ENCODE data around the gene C2orf72.

C2orf72 gene

GRCh38 chr2:231033147-231034132 is 3.9 kb upstream of the C2orf72 start:
- Mint-ChIP-seq H3K4me3 (no peak overlapping the region), H3K27me3 (peaks cover 17% of the 10 kb centered on the region)

GRCh38 chr2:231034291-231034882 is 2.9 kb upstream of the C2orf72 start:
- H3K4me1 Mint-ChIP-seq = no peaks in the 10 kb centered on the region
- H3K27me3 Mint-ChIP-seq = peaks cover 24% of the 10 kb centered on the region

More at GRCh38 chr2:231033147-231034132, 3.9 kb upstream of the C2orf72 start:
- Mint-ChIP-seq H3K36me3 (no peaks in the 10 kb centered on the region), H3K9me3 (no peaks in the 10 kb centered on the region), H3K27ac (no peak overlapping the region), H3K4me1 (no peaks in the 10 kb centered on the region)

GRCh38 chr2:231036131-231036530 is 1.2 kb upstream of the C2orf72 start:
- H3K4me1 Mint-ChIP-seq = no peaks in the 10 kb centered on the region
- H3K4me3 Mint-ChIP-seq = peak overlapping the region; percentile 3
- peaks cover 2% of the 10 kb centered on the region for H3K36me3 Mint-ChIP-seq
- H3K9me3 Mint-ChIP-seq = no peaks in the 10 kb centered on the region
- H3K27ac Mint-ChIP-seq = no peak overlapping the region
- H3K27me3 Mint-ChIP-seq = peaks cover 38% of the 10 kb centered on the region

More at GRCh38 chr2:231034291-231034882, 2.9 kb upstream of the C2orf72 start:
- Mint-ChIP-seq H3K36me3 (no peaks in the 10 kb centered on the region), H3K9me3 (no peaks in the 10 kb centered on the region), H3K27ac (no peak overlapping the region), H3K4me3 (no peak overlapping the region)

- peaks cover 42% of the 10 kb centered on the region for H3K27me3 Mint-ChIP-seq
- peak overlapping the region; percentile 69 for H3K4me3 Mint-ChIP-seq
- H3K36me3 Mint-ChIP-seq = peaks cover 2% of the 10 kb centered on the region
- no peak overlapping the region for H3K27ac Mint-ChIP-seq
- no peaks in the 10 kb centered on the region for H3K9me3 Mint-ChIP-seq
- no peaks in the 10 kb centered on the region for H3K4me1 Mint-ChIP-seq
Observed at GRCh38 chr2:231036578-231037106, 681 bp upstream of the C2orf72 start.

GRCh38 chr2:231037731-231038482 is 584 bp downstream of the C2orf72 start:
- Mint-ChIP-seq H3K27ac (peak overlapping the region; percentile 59), H3K9me3 (no peaks in the 10 kb centered on the region), H3K4me3 (no peak overlapping the region)

GRCh38 chr2:231038483-231039293 is 1.4 kb downstream of the C2orf72 start:
- H3K9me3 Mint-ChIP-seq = no peaks in the 10 kb centered on the region
- H3K4me1 Mint-ChIP-seq = no peaks in the 10 kb centered on the region
- H3K4me3 Mint-ChIP-seq = peak overlapping the region; percentile 66
- peaks cover 2% of the 10 kb centered on the region for H3K36me3 Mint-ChIP-seq
- H3K27me3 Mint-ChIP-seq = peaks cover 45% of the 10 kb centered on the region
- no peak overlapping the region for H3K27ac Mint-ChIP-seq

More at GRCh38 chr2:231037731-231038482, 584 bp downstream of the C2orf72 start:
- Mint-ChIP-seq H3K36me3 (peaks cover 2% of the 10 kb centered on the region), H3K4me1 (no peaks in the 10 kb centered on the region), H3K27me3 (peaks cover 46% of the 10 kb centered on the region)

- H3K27ac Mint-ChIP-seq = no peak overlapping the region
- peaks cover 2% of the 10 kb centered on the region for H3K36me3 Mint-ChIP-seq
- no peaks in the 10 kb centered on the region for H3K4me1 Mint-ChIP-seq
- H3K9me3 Mint-ChIP-seq = no peaks in the 10 kb centered on the region
- H3K4me3 Mint-ChIP-seq = no peak overlapping the region
- H3K27me3 Mint-ChIP-seq = peaks cover 45% of the 10 kb centered on the region
Observed at GRCh38 chr2:231039294-231039664, 2.0 kb downstream of the C2orf72 start.

GRCh38 chr2:231039821-231040364 is 2.6 kb downstream of the C2orf72 start:
- Mint-ChIP-seq H3K27ac (no peak overlapping the region), H3K4me3 (peak overlapping the region; percentile 59), H3K4me1 (no peaks in the 10 kb centered on the region), H3K36me3 (peaks cover 2% of the 10 kb centered on the region), H3K9me3 (no peaks in the 10 kb centered on the region), H3K27me3 (peaks cover 45% of the 10 kb centered on the region)

- no peaks in the 10 kb centered on the region for H3K4me1 Mint-ChIP-seq
- no peaks in the 10 kb centered on the region for H3K9me3 Mint-ChIP-seq
- peaks cover 2% of the 10 kb centered on the region for H3K36me3 Mint-ChIP-seq
- H3K4me3 Mint-ChIP-seq = no peak overlapping the region
- H3K27ac Mint-ChIP-seq = no peak overlapping the region
- H3K27me3 Mint-ChIP-seq = peaks cover 39% of the 10 kb centered on the region
Observed at GRCh38 chr2:231041061-231041689, 3.9 kb downstream of the C2orf72 start.

GRCh38 chr2:231043796-231044195 is 6.5 kb downstream of the C2orf72 start:
- no peaks in the 10 kb centered on the region for H3K4me1 Mint-ChIP-seq
- peaks cover 26% of the 10 kb centered on the region for H3K27me3 Mint-ChIP-seq
- H3K9me3 Mint-ChIP-seq = no peaks in the 10 kb centered on the region
- peaks cover 2% of the 10 kb centered on the region for H3K36me3 Mint-ChIP-seq
- no peak overlapping the region for H3K4me3 Mint-ChIP-seq
- H3K27ac Mint-ChIP-seq = no peak overlapping the region

- H3K9me3 Mint-ChIP-seq = no peaks in the 10 kb centered on the region
- no peak overlapping the region for H3K27ac Mint-ChIP-seq
- H3K36me3 Mint-ChIP-seq = no peaks in the 10 kb centered on the region
- no peaks in the 10 kb centered on the region for H3K4me1 Mint-ChIP-seq
- peaks cover 4% of the 10 kb centered on the region for H3K27me3 Mint-ChIP-seq
- H3K4me3 Mint-ChIP-seq = no peak overlapping the region
Observed at GRCh38 chr2:231046916-231047273, 9.6 kb downstream of the C2orf72 start.

- Mint-ChIP-seq H3K4me3 (no peak overlapping the region), H3K27ac (no peak overlapping the region), H3K36me3 (no peaks in the 10 kb centered on the region), H3K27me3 (peaks cover 2% of the 10 kb centered on the region), H3K9me3 (no peaks in the 10 kb centered on the region), H3K4me1 (peaks cover 3% of the 10 kb centered on the region)
Observed at GRCh38 chr2:231047274-231047922, 10.1 kb downstream of the C2orf72 start.

GRCh38 chr2:231047923-231048915 is 10.9 kb downstream of the C2orf72 start:
- no peak overlapping the region for H3K27ac Mint-ChIP-seq
- peaks cover 2% of the 10 kb centered on the region for H3K27me3 Mint-ChIP-seq
- H3K4me3 Mint-ChIP-seq = no peak overlapping the region
- H3K4me1 Mint-ChIP-seq = peaks cover 11% of the 10 kb centered on the region
- no peaks in the 10 kb centered on the region for H3K36me3 Mint-ChIP-seq
- no peaks in the 10 kb centered on the region for H3K9me3 Mint-ChIP-seq
